NCI-H345 (cell line): ENCODE measurements around the gene PRSS57.

ENCODE experiments used
- DNase-seq: peaks from one replicate; lab custom pipeline; 2025; lab: John Stamatoyannopoulos, UW

The PRSS57 gene

GRCh38 chr19:652467-653389, 42.5 kb downstream of the PRSS57 start:
- no peak for DNase-seq

- DNase-seq, result no peak
Observed at GRCh38 chr19:651991-652390, 43.3 kb downstream of the PRSS57 start.

GRCh38 chr19:651114-651818, 44.0 kb downstream of the PRSS57 start:
- DNase-seq, result no peak

- no peak for DNase-seq
Observed at GRCh38 chr19:650121-650520, 45.1 kb downstream of the PRSS57 start.

GRCh38 chr19:648904-649801, 46.1 kb downstream of the PRSS57 start:
- no peak for DNase-seq

GRCh38 chr19:648305-648704, 46.9 kb downstream of the PRSS57 start:
- DNase-seq, result no peak

- no peak for DNase-seq
Observed at GRCh38 chr19:647566-648284, 47.5 kb downstream of the PRSS57 start.

GRCh38 chr19:646779-647565, 48.3 kb downstream of the PRSS57 start:
- DNase-seq, result no peak

GRCh38 chr19:645912-646778, 49.1 kb downstream of the PRSS57 start:
- DNase-seq, result no peak

GRCh38 chr19:644789-645188, 50.5 kb downstream of the PRSS57 start:
- DNase-seq, result no peak

GRCh38 chr19:644363-644762, 50.9 kb downstream of the PRSS57 start:
- no peak for DNase-seq

- DNase-seq, result no peak
Observed at GRCh38 chr19:643736-644135, 51.5 kb downstream of the PRSS57 start.

- no peak for DNase-seq
Observed at GRCh38 chr19:642767-643727, 52.2 kb downstream of the PRSS57 start.

GRCh38 chr19:641702-642101, 53.5 kb downstream of the PRSS57 start:
- no peak for DNase-seq

- no peak for DNase-seq
Observed at GRCh38 chr19:640606-641189, 54.6 kb downstream of the PRSS57 start.

- DNase-seq, result no peak
Observed at GRCh38 chr19:640161-640558, 55.1 kb downstream of the PRSS57 start.

GRCh38 chr19:639253-640160, 55.7 kb downstream of the PRSS57 start, which contains the start of gene FGF22:
Gene FGF22 (plus strand): TSS chr19:639879. CDS start chr19:639926, 47 bp downstream.
- peak; percentile 92 for DNase-seq
